ENCODE results near the gene TMC2.

The TMC2 gene

DNA sequence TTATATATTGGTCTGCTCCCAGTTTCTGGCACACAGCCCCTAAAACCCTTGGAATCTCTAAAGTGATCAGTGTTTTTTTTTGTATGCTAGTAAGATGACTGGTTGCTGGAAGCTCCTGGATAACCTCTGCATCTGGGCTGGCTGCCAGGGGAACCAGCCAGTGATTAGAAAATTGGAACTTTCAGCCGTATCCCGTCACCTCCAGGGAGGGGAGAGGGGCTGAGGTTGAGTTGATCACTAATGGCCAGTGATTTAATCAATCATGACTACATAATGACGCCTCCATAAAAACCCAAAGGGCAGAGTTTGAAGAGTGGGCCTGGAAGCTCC lies 68.1 kb downstream of the TMC2 start:
- H3K4me3 ChIP-seq (ENCODE audit: insufficient read depth, low read depth, low read length): no peak overlapping the region
- H3K27me3 ChIP-seq (ENCODE audit: control insufficient read depth, insufficient read depth, low read length, poor library complexity, severe bottlenecking): no peaks in the 10 kb centered on the region
- 91 to 92% methylated on average over 3 of the region's 3 CpGs for WGBS, 2 experiments
- H3K9me3 ChIP-seq (ENCODE audit: control insufficient read depth, low read length): no peaks in the 10 kb centered on the region
- H3K4me1 ChIP-seq (ENCODE audit: control insufficient read depth, insufficient read depth, low read length): no peaks in the 10 kb centered on the region
- H3K36me3 ChIP-seq (ENCODE audit: control insufficient read depth, insufficient read depth, low read length): no peaks in the 10 kb centered on the region
- H3K27ac ChIP-seq (ENCODE audit: insufficient read depth, low read depth, low read length, poor library complexity, severe bottlenecking): no peak overlapping the region

DNA sequence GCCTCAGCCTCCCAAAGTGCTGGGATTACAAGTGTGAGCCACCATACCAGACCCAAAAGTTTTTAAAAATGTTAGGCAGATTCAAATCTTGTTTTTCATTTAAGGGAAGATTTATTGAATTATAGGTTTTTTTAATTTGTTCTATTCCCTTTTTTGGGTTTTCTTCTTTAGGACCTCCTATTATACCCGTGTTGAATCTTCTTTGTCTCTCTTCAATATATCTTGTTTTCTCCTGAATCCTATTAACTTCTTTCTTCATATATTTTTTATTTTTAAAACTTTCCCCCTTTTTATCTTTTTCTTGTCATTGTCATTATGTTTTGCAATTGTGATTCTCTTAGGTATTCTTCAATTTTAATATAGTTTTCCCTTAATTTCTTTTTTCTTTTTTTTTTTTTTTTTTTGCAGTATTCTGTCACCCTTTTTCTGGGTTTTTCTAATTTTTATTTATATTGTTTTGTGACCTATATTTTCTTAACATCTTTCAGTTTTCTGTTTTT lies 70.2 kb downstream of the TMC2 start:
- H3K27me3 ChIP-seq (ENCODE audit: control insufficient read depth, insufficient read depth, low read length, poor library complexity, severe bottlenecking): no peaks in the 10 kb centered on the region
- H3K4me1 ChIP-seq (ENCODE audit: control insufficient read depth, insufficient read depth, low read length): no peaks in the 10 kb centered on the region
- no peak overlapping the region for H3K27ac ChIP-seq (ENCODE audit: insufficient read depth, low read depth, low read length, poor library complexity, severe bottlenecking)
- 90 to 100% methylated on average over 1 of the region's 1 CpG for WGBS, 2 experiments
- no peak overlapping the region for H3K4me3 ChIP-seq (ENCODE audit: insufficient read depth, low read depth, low read length)
- H3K36me3 ChIP-seq (ENCODE audit: control insufficient read depth, insufficient read depth, low read length): no peaks in the 10 kb centered on the region
- H3K9me3 ChIP-seq (ENCODE audit: control insufficient read depth, low read length): no peaks in the 10 kb centered on the region

GRCh38 chr20:2610326-2610725 lies 74.0 kb downstream of the TMC2 start:
- H3K9me3 ChIP-seq (ENCODE audit: control insufficient read depth, low read length): no peaks in the 10 kb centered on the region
- 92 to 97% methylated on average over 6 of the region's 6 CpGs for WGBS, 2 experiments
- no peak overlapping the region for H3K27ac ChIP-seq (ENCODE audit: insufficient read depth, low read depth, low read length, poor library complexity, severe bottlenecking)
- no peak overlapping the region for H3K4me3 ChIP-seq (ENCODE audit: insufficient read depth, low read depth, low read length)
- H3K4me1 ChIP-seq (ENCODE audit: control insufficient read depth, insufficient read depth, low read length): no peaks in the 10 kb centered on the region
- no peaks in the 10 kb centered on the region for H3K36me3 ChIP-seq (ENCODE audit: control insufficient read depth, insufficient read depth, low read length)
- H3K27me3 ChIP-seq (ENCODE audit: control insufficient read depth, insufficient read depth, low read length, poor library complexity, severe bottlenecking): no peaks in the 10 kb centered on the region

DNA sequence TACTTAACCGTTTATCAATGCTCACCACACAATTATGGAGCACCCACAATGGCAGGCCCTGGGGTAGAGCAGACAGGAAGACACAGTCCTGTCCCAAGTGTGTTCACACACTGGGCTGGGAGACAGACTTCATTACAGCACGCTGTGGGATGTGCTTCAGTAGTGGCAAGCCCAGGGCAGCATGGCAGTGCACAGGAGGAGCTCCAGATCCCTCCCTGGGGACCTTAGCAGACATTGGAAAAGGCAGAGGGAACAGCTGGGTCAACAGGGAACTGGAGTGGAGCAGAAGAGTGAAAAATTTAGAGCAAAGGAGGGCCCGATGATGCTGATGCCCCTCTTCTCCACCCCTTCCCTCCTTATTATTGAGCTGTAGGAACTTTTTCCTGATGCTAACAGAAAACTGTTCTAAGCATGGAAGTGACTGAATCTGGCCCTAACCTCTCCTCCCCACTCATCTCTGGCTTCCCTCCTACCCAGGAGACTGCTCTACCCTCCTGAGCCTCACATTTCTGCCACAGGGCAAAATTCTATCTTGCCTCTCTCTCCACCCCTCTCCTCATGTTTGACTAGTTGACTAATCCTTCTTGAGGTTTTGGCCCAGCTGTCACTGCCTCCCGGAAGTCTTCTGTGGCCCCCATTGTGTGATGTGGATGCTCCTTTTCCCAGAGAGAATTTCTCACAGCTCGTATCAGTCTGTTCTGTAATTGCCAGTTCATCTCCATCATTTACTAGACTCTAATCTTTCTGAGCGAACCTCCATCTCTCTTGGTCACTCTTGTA lies 74.8 kb downstream of the TMC2 start:
- Histone ChIP-seq H3K27me3 (ENCODE audit: control insufficient read depth, insufficient read depth, low read length, poor library complexity, severe bottlenecking) (no peaks in the 10 kb centered on the region), H3K4me1 (ENCODE audit: control insufficient read depth, insufficient read depth, low read length) (no peaks in the 10 kb centered on the region), H3K9me3 (ENCODE audit: control insufficient read depth, low read length) (no peaks in the 10 kb centered on the region), H3K4me3 (ENCODE audit: insufficient read depth, low read depth, low read length) (no peak overlapping the region), H3K27ac (ENCODE audit: insufficient read depth, low read depth, low read length, poor library complexity, severe bottlenecking) (no peak overlapping the region), H3K36me3 (ENCODE audit: control insufficient read depth, insufficient read depth, low read length) (no peaks in the 10 kb centered on the region)
- WGBS, 2 experiments: 81 to 86% methylated on average over 6 of the region's 6 CpGs

GRCh38 chr20:2612073-2612472 lies 75.7 kb downstream of the TMC2 start:
- Histone ChIP-seq H3K4me1 (ENCODE audit: control insufficient read depth, insufficient read depth, low read length) (no peaks in the 10 kb centered on the region), H3K4me3 (ENCODE audit: insufficient read depth, low read depth, low read length) (no peak overlapping the region), H3K27ac (ENCODE audit: insufficient read depth, low read depth, low read length, poor library complexity, severe bottlenecking) (no peak overlapping the region), H3K9me3 (ENCODE audit: control insufficient read depth, low read length) (no peaks in the 10 kb centered on the region), H3K27me3 (ENCODE audit: control insufficient read depth, insufficient read depth, low read length, poor library complexity, severe bottlenecking) (no peaks in the 10 kb centered on the region), H3K36me3 (ENCODE audit: control insufficient read depth, insufficient read depth, low read length) (no peaks in the 10 kb centered on the region)
- WGBS, 2 experiments: 90 to 92% methylated on average over 3 of the region's 3 CpGs

GRCh38 chr20:2616634-2617033 lies 80.3 kb downstream of the TMC2 start:
- no peak overlapping the region for H3K27ac ChIP-seq (ENCODE audit: insufficient read depth, low read depth, low read length, poor library complexity, severe bottlenecking)
- WGBS, 2 experiments: 86 to 88% methylated on average over 9 of the region's 9 CpGs

GRCh38 chr20:2617099-2617714 lies 80.8 kb downstream of the TMC2 start:
- no peak overlapping the region for H3K27ac ChIP-seq (ENCODE audit: insufficient read depth, low read depth, low read length, poor library complexity, severe bottlenecking)
- no peaks in the 10 kb centered on the region for H3K9me3 ChIP-seq (ENCODE audit: control insufficient read depth, low read length)
- H3K27me3 ChIP-seq (ENCODE audit: control insufficient read depth, insufficient read depth, low read length, poor library complexity, severe bottlenecking): no peaks in the 10 kb centered on the region
- no peaks in the 10 kb centered on the region for H3K4me1 ChIP-seq (ENCODE audit: control insufficient read depth, insufficient read depth, low read length)
- H3K4me3 ChIP-seq (ENCODE audit: insufficient read depth, low read depth, low read length): no peak overlapping the region
- no peaks in the 10 kb centered on the region for H3K36me3 ChIP-seq (ENCODE audit: control insufficient read depth, insufficient read depth, low read length)
- 84 to 85% methylated on average over 16 of the region's 16 CpGs for WGBS, 2 experiments

More at GRCh38 chr20:2616634-2617033, 80.3 kb downstream of the TMC2 start:
- H3K27me3 ChIP-seq (ENCODE audit: control insufficient read depth, insufficient read depth, low read length, poor library complexity, severe bottlenecking): no peaks in the 10 kb centered on the region
- no peaks in the 10 kb centered on the region for H3K9me3 ChIP-seq (ENCODE audit: control insufficient read depth, low read length)
- no peaks in the 10 kb centered on the region for H3K4me1 ChIP-seq (ENCODE audit: control insufficient read depth, insufficient read depth, low read length)
- H3K36me3 ChIP-seq (ENCODE audit: control insufficient read depth, insufficient read depth, low read length): no peaks in the 10 kb centered on the region
- H3K4me3 ChIP-seq (ENCODE audit: insufficient read depth, low read depth, low read length): no peak overlapping the region

GRCh38 chr20:2618815-2619214 lies 82.4 kb downstream of the TMC2 start:
- Histone ChIP-seq H3K27me3 (ENCODE audit: control insufficient read depth, insufficient read depth, low read length, poor library complexity, severe bottlenecking) (no peaks in the 10 kb centered on the region), H3K4me3 (ENCODE audit: insufficient read depth, low read depth, low read length) (no peak overlapping the region), H3K27ac (ENCODE audit: insufficient read depth, low read depth, low read length, poor library complexity, severe bottlenecking) (no peak overlapping the region), H3K36me3 (ENCODE audit: control insufficient read depth, insufficient read depth, low read length) (no peaks in the 10 kb centered on the region), H3K9me3 (ENCODE audit: control insufficient read depth, low read length) (no peaks in the 10 kb centered on the region), H3K4me1 (ENCODE audit: control insufficient read depth, insufficient read depth, low read length) (no peaks in the 10 kb centered on the region)
- WGBS, 2 experiments: 87% methylated on average over 6 of the region's 6 CpGs

- no peak overlapping the region for H3K4me3 ChIP-seq (ENCODE audit: insufficient read depth, low read depth, low read length)
- WGBS, 2 experiments: 76 to 83% methylated on average over 2 of the region's 2 CpGs
- H3K36me3 ChIP-seq (ENCODE audit: control insufficient read depth, insufficient read depth, low read length): no peaks in the 10 kb centered on the region
- no peak overlapping the region for H3K27ac ChIP-seq (ENCODE audit: insufficient read depth, low read depth, low read length, poor library complexity, severe bottlenecking)
- no peaks in the 10 kb centered on the region for H3K27me3 ChIP-seq (ENCODE audit: control insufficient read depth, insufficient read depth, low read length, poor library complexity, severe bottlenecking)
- no peaks in the 10 kb centered on the region for H3K9me3 ChIP-seq (ENCODE audit: control insufficient read depth, low read length)
- H3K4me1 ChIP-seq (ENCODE audit: control insufficient read depth, insufficient read depth, low read length): no peaks in the 10 kb centered on the region
These were observed 83.0 kb downstream of the TMC2 start for GRCh38 chr20:2619337-2619736.

GRCh38 chr20:2619961-2620595 lies 83.7 kb downstream of the TMC2 start:
- Histone ChIP-seq H3K27ac (ENCODE audit: insufficient read depth, low read depth, low read length, poor library complexity, severe bottlenecking) (no peak overlapping the region), H3K9me3 (ENCODE audit: control insufficient read depth, low read length) (no peaks in the 10 kb centered on the region), H3K4me3 (ENCODE audit: insufficient read depth, low read depth, low read length) (no peak overlapping the region), H3K4me1 (ENCODE audit: control insufficient read depth, insufficient read depth, low read length) (no peaks in the 10 kb centered on the region), H3K27me3 (ENCODE audit: control insufficient read depth, insufficient read depth, low read length, poor library complexity, severe bottlenecking) (no peaks in the 10 kb centered on the region), H3K36me3 (ENCODE audit: control insufficient read depth, insufficient read depth, low read length) (no peaks in the 10 kb centered on the region)
- 84 to 91% methylated on average over 3 of the region's 3 CpGs for WGBS, 2 experiments

Data from ectodermal cell (in vitro differentiated cells).